ENCODE measurements around the gene SNX13.

GRCh38 chr7:17907014-17907413 lies 33.3 kb downstream of the SNX13 start:
- TF ChIP-seq SP1 (IDR thresholded peaks at IDR 0.05) (no peak), L3MBTL2 (conservative IDR thresholded peaks at IDR 0.05) (no peak), NFRKB (IDR thresholded peaks at IDR 0.05) (no peak), FOXA1 (IDR thresholded peaks at IDR 0.05) (no peak), ZNF384 (IDR thresholded peaks at IDR 0.05) (no peak), SUZ12 (IDR thresholded peaks at IDR 0.05) (no peak)
